Measurements from ENCODE around the gene ABCG8.

ABCG8 gene

GRCh38 chr2:43826305-43827250 lies 12.2 kb upstream of the ABCG8 start:
- no peak for DNase-seq

- DNase-seq, result no peak
Observed at GRCh38 chr2:43831543-43832294, 7.1 kb upstream of the ABCG8 start.

- DNase-seq, result no peak
Observed at GRCh38 chr2:43832457-43832856, 6.3 kb upstream of the ABCG8 start.

GRCh38 chr2:43837033-43837432 lies 1.7 kb upstream of the ABCG8 start:
- DNase-seq, result no peak

GRCh38 chr2:43837831-43838559 lies 776 bp upstream of the ABCG8 start:
- DNase-seq, result no peak

GRCh38 chr2:43839776-43840564 lies 1.2 kb downstream of the ABCG8 start:
- DNase-seq, result no peak

- DNase-seq, result no peak
Observed at GRCh38 chr2:43840965-43841364, 2.2 kb downstream of the ABCG8 start.

- no peak for DNase-seq
Observed at GRCh38 chr2:43841949-43842865, 3.4 kb downstream of the ABCG8 start.

GRCh38 chr2:43842866-43843226 lies 4.1 kb downstream of the ABCG8 start:
- DNase-seq, result no peak

GRCh38 chr2:43845181-43845580 lies 6.4 kb downstream of the ABCG8 start:
- DNase-seq, result no peak

- no peak for DNase-seq
Observed at GRCh38 chr2:43846140-43846793, 7.5 kb downstream of the ABCG8 start.

- no peak for DNase-seq
Observed at GRCh38 chr2:43848214-43848613, 9.4 kb downstream of the ABCG8 start.

GRCh38 chr2:43851011-43851980 lies 12.5 kb downstream of the ABCG8 start:
- no peak for DNase-seq

- no peak for DNase-seq
Observed at GRCh38 chr2:43852196-43852730, 13.5 kb downstream of the ABCG8 start.

GRCh38 chr2:43853141-43854081 lies 14.6 kb downstream of the ABCG8 start:
- no peak for DNase-seq

- no peak for DNase-seq
Observed at GRCh38 chr2:43854671-43855070, 15.9 kb downstream of the ABCG8 start.

GRCh38 chr2:43855292-43855691 lies 16.5 kb downstream of the ABCG8 start:
- DNase-seq, result no peak

GRCh38 chr2:43872151-43872550 lies 33.4 kb downstream of the ABCG8 start:
- DNase-seq, result no peak
